Lower leg skin (tissue), 4 donors: ENCODE measurements around the gene NSD1. TPM values are rescaled to one million over a fixed set of nuclear protein-coding genes. Genes with fewer than 3 reads are reported as not detected.

Experiments used
- DNase-seq, 2 donors: peaks; one replicate each; pipeline ENCODE4 v3.0.0-alpha.2; 2019; ENCODE audit warnings: low spot score in 2 of 2
- H3K4me3 ChIP-seq: fragments of 200-600 bp; sonication (generic); 2 replicates; pipeline ENCODE4 v1.5.1; 2017; ENCODE audit warnings: mild to moderate bottlenecking, low read depth; ENCODE audit not compliant: poor library complexity, severe bottlenecking
- POLR2A ChIP-seq, 2 donors: fragments of 450-650 bp; IDR thresholded peaks; one replicate each; pipeline ENCODE4 v1.6.1; 2016 to 2017; ENCODE audit warnings: antibody characterized with exemption in 2 of 2, mild to moderate bottlenecking in 1 of 2, moderate library complexity in 1 of 2
- WGBS, 2 donors: methylation state at CpG; one replicate each; pipeline ENCODE4 v1.1.5; 2018; 5-methylcytosine and 5-hydroxymethylcytosine counted together
- intact Hi-C: fragments of 100-400 bp; cut with DNase I; formaldehyde crosslinking; loops from one replicate; pipeline ENCODE4 v1.15.0; 2023; ENCODE audit warnings: low total_unique reads
- total RNA-seq, 4 donors: library from RNA; depleted of rRNA; stranded (reverse); fragments of >200 nt; gene quantifications; one replicate each; pipeline ENCODE4 v1.1.0, GENCODE V29; 2016
- TF ChIP-seq, protein P1 (sequence below), 3 donors: fragments of 450-650 bp; IDR thresholded peaks; one replicate each; pipeline ENCODE4 v1.5.1; 2016; ENCODE audit warnings: antibody characterized with exemption in 3 of 3, mild to moderate bottlenecking in 3 of 3, moderate library complexity in 2 of 3

Gene NSD1
- total RNA-seq, 4 donors from 2014 or later: 25.1 to 36.8 (median 34.2) TPM

DNA sequence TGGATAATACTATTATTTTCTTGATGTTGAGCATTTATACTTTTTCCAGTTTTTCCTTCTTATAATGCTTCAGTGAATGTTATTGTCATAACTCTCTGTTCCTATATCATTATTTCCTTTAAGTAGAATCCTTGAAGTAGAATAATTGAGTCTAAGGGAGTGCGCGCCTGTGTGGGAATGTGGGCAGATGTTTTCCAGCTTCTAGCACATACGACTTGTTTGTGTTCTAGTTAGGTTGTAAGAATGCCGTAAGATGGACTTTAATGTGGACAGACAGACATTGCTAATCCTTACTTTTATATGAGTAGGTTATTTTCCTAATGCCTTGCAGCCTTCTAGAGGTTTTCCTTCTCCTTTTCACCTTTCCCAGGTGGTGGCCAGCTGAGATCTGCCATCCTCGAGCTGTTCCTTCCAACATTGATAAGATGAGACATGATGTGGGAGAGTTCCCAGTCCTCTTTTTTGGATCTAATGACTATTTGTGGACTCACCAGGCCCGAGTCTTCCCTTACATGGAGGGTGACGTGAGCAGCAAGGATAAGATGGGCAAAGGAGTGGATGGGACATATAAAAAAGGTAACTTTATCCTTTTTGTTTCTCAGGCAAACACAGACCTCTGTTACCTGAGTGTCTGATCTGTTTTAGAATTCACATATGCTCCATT, 135.8 kb downstream of the NSD1 start:
- 91 to 94% methylated on average over 7 of the region's 7 CpGs for WGBS, 2 donors
- intact Hi-C loops: no loop called here
- no peak for DNase-seq
- TF ChIP-seq, protein P1, sequence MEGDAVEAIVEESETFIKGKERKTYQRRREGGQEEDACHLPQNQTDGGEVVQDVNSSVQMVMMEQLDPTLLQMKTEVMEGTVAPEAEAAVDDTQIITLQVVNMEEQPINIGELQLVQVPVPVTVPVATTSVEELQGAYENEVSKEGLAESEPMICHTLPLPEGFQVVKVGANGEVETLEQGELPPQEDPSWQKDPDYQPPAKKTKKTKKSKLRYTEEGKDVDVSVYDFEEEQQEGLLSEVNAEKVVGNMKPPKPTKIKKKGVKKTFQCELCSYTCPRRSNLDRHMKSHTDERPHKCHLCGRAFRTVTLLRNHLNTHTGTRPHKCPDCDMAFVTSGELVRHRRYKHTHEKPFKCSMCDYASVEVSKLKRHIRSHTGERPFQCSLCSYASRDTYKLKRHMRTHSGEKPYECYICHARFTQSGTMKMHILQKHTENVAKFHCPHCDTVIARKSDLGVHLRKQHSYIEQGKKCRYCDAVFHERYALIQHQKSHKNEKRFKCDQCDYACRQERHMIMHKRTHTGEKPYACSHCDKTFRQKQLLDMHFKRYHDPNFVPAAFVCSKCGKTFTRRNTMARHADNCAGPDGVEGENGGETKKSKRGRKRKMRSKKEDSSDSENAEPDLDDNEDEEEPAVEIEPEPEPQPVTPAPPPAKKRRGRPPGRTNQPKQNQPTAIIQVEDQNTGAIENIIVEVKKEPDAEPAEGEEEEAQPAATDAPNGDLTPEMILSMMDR (IDR thresholded peaks at IDR 0.05): no peak
- no peak for TF ChIP-seq POLR2A (IDR thresholded peaks at IDR 0.05)
- no peak overlapping the region for H3K4me3 ChIP-seq

DNA sequence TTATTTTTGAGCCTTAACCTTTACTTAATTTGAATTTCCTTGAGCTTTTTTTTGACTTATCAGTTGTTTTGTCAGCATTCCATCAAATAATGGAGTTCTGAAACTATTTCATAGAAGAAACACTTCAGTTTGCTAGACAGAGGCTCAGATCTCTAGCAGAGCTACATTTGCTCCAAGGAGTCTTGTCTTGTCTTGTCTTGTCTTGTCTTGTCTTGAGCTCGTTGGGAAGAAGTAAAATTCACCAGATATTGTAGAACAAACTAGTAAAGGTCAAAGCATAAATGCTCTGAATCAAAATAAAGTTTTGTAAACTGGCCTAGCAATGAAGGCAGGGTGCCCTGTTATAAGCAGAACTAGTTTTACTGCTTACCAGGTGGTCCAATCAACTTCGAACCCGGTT, 136.4 kb downstream of the NSD1 start:
- TF ChIP-seq POLR2A (IDR thresholded peaks at IDR 0.05): no peak
- no peak overlapping the region for H3K4me3 ChIP-seq
- no peak for DNase-seq
- WGBS, 2 donors: 42 to 59% methylated on average over 3 of the region's 3 CpGs
- intact Hi-C loops: no loop called here

DNA sequence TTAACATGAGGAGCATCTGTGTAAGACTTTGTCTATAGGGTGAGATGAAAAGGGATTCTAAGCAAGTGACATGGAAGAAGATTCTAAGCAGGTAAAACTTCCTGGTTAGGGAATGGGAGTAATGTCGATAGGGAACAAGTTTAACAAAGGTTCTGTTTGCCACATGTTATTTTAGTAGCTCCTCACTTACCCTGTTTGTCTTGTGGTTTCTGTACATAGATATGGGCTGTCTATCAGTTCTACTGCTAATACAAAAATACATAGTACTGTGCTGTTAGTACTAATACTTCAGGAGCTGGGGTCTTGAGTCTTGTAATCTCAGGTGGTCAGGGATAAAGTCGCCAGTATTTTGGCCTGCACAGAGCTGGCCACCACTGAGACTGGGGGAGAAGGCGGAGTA, 137.1 kb downstream of the NSD1 start:
- 69 to 80% methylated on average over 3 of the region's 3 CpGs for WGBS, 2 donors
- intact Hi-C loops: no loop called here
- DNase-seq: no peak
- TF ChIP-seq POLR2A (IDR thresholded peaks at IDR 0.05): no peak
- TF ChIP-seq, protein P1 (IDR thresholded peaks at IDR 0.05): no peak
- H3K4me3 ChIP-seq: no peak overlapping the region

DNA sequence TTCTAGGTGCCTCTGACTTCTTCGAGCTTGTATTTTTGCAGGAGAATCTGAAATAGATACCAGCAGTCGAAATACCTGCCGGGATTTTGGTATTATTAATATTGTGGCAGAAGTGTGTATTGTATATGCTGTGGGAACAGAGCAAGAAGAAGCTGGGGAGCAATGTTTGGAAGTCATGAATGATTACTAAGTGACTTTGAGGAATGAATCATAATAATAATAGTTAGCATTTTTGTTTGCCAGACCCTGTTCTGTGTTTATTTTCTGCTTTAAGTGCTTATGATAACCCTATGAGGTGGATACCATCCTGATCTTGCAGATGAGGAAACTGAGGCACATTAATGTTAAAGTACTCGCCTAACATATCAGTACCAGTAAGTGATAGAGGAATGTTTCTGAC, 137.5 kb downstream of the NSD1 start:
- intact Hi-C loops: no loop called here
- WGBS, 2 donors: 78 to 79% methylated on average over 4 of the region's 4 CpGs
- TF ChIP-seq, protein P1 (IDR thresholded peaks at IDR 0.05): no peak
- TF ChIP-seq POLR2A (IDR thresholded peaks at IDR 0.05): no peak
- no peak overlapping the region for H3K4me3 ChIP-seq
- DNase-seq: no peak

DNA sequence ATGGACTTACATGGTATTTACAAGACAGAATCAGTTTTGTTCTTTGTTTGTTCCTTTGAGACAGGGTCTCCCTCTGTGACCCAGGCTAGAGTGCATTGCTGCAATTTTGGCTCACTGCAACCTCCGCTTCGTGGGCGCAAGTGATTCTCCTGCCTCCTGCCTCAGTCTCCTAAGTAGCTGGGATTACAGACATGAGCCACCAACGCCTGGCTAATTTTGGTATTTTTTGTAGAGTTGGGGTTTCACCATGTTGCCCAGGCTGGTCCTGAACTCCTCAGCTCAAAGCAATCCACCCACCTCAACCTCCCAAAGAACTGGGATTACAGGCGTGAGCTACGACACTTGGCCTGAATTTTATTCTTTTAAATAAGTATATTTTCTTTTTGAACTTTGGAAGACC, 142.3 kb downstream of the NSD1 start:
- DNase-seq: no peak
- intact Hi-C loops: no loop called here
- no peak overlapping the region for H3K4me3 ChIP-seq
- no peak for TF ChIP-seq POLR2A (IDR thresholded peaks at IDR 0.05)
- TF ChIP-seq, protein P1 (IDR thresholded peaks at IDR 0.05): no peak
- WGBS, 2 donors: 80 to 93% methylated on average over 6 of the region's 6 CpGs

DNA sequence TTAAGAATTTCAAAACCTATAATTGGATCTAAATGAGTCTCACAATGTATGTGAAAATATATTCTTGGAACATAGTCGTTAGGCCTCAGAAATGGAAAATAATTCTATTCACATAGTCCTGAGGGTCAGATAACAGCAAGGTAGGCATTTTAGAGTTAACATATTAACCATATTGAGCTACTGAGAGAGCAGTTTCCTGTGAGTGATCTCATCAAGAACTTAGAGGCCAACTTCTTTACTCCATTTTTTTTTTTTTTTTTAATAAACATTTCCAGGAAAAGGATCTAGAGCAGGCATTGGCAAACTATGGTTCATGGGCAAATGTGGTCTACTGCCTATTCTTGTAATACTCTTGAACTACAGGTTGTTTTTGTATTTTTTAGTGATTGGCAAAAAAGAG, 143.3 kb downstream of the NSD1 start:
- intact Hi-C loops: no loop called here
- H3K4me3 ChIP-seq: no peak overlapping the region
- no peak for TF ChIP-seq POLR2A (IDR thresholded peaks at IDR 0.05)
- TF ChIP-seq, protein P1 (IDR thresholded peaks at IDR 0.05): no peak
- WGBS, 2 donors: 56 to 74% methylated on average over 1 of the region's 1 CpG
- no peak for DNase-seq
